SU-DHL-6 (cell line): ENCODE results near the gene ADCY7.

Experiments used
- EZH2phosphoT487 ChIP-seq: fragments of 200-600 bp; sonication (generic), shearing (Covaris generic); conservative IDR thresholded peaks from 2 replicates; pipeline ENCODE4 v1.6.1; 2018; ENCODE audit warnings: mild to moderate bottlenecking, antibody characterized with exemption, low read length, moderate library complexity, mixed read lengths
- TF ChIP-seq, protein P1 (sequence below): fragments of 200-600 bp; sonication (generic); IDR thresholded peaks from one replicate; pipeline ENCODE4 v1.5.1; 2017; ENCODE audit warnings: antibody characterized with exemption, mild to moderate bottlenecking, low read length, moderate library complexity; ENCODE audit not compliant: insufficient read depth, poor library complexity, severe bottlenecking

DNA sequence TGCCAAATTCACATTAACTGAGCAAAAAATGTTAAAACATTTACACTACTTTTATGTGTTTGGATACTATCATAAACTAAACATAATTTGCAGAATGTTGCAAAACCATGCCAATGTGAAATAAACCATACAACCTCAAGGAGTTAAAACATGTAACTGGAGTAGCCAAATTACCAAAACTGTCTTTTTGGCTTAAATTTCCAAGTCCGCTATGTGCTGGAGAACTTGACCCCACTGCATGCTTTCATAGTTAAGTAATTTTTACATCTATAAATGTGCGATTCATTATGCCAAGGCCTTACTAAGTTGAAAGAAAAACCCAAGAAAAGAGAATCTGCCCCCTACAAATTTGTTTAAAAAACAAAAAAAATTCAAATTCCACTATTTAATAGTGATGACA, 74.2 kb downstream of the ADCY7 start:
- TF ChIP-seq, protein P1, sequence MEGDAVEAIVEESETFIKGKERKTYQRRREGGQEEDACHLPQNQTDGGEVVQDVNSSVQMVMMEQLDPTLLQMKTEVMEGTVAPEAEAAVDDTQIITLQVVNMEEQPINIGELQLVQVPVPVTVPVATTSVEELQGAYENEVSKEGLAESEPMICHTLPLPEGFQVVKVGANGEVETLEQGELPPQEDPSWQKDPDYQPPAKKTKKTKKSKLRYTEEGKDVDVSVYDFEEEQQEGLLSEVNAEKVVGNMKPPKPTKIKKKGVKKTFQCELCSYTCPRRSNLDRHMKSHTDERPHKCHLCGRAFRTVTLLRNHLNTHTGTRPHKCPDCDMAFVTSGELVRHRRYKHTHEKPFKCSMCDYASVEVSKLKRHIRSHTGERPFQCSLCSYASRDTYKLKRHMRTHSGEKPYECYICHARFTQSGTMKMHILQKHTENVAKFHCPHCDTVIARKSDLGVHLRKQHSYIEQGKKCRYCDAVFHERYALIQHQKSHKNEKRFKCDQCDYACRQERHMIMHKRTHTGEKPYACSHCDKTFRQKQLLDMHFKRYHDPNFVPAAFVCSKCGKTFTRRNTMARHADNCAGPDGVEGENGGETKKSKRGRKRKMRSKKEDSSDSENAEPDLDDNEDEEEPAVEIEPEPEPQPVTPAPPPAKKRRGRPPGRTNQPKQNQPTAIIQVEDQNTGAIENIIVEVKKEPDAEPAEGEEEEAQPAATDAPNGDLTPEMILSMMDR, result no peak
- TF ChIP-seq EZH2phosphoT487, result no peak
